ENCODE data around the gene KAT14.

KAT14 gene

DNA sequence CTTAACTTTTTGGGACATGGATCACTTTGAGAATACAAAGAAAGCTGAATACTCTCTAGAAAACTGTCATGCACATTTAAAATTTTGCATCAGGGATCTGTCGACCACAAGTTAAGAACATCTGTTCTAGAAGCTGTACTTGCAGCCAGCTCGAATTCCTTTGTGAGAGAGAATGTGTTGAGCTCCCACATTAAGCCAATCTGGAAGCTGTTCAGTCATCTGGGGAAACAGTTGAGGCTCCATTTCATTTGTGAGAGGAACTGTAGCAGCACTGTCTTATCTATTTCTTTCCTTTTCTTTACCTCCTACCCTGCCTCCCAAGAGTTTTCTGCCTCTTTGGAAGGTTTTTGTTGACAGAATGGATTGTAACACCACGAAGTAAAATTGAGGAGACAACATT lies 50.8 kb downstream of the KAT14 start:
- TF ChIP-seq TOX (CRISPR knock-in tag; IDR thresholded peaks at IDR 0.05; ENCODE audit: borderline replicate concordance): no peak
- TF ChIP-seq ZNF70 (CRISPR knock-in tag; IDR thresholded peaks at IDR 0.05): no peak
- no peak for TF ChIP-seq ZFP3 (CRISPR knock-in tag; IDR thresholded peaks at IDR 0.05)
- TF ChIP-seq, protein P1, sequence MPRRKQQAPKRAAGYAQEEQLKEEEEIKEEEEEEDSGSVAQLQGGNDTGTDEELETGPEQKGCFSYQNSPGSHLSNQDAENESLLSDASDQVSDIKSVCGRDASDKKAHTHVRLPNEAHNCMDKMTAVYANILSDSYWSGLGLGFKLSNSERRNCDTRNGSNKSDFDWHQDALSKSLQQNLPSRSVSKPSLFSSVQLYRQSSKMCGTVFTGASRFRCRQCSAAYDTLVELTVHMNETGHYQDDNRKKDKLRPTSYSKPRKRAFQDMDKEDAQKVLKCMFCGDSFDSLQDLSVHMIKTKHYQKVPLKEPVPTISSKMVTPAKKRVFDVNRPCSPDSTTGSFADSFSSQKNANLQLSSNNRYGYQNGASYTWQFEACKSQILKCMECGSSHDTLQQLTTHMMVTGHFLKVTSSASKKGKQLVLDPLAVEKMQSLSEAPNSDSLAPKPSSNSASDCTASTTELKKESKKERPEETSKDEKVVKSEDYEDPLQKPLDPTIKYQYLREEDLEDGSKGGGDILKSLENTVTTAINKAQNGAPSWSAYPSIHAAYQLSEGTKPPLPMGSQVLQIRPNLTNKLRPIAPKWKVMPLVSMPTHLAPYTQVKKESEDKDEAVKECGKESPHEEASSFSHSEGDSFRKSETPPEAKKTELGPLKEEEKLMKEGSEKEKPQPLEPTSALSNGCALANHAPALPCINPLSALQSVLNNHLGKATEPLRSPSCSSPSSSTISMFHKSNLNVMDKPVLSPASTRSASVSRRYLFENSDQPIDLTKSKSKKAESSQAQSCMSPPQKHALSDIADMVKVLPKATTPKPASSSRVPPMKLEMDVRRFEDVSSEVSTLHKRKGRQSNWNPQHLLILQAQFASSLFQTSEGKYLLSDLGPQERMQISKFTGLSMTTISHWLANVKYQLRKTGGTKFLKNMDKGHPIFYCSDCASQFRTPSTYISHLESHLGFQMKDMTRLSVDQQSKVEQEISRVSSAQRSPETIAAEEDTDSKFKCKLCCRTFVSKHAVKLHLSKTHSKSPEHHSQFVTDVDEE (CRISPR knock-in tag; IDR thresholded peaks at IDR 0.05): no peak
- TF ChIP-seq ESRRG (CRISPR knock-in tag; IDR thresholded peaks at IDR 0.05): no peak
- TF ChIP-seq, protein P2, sequence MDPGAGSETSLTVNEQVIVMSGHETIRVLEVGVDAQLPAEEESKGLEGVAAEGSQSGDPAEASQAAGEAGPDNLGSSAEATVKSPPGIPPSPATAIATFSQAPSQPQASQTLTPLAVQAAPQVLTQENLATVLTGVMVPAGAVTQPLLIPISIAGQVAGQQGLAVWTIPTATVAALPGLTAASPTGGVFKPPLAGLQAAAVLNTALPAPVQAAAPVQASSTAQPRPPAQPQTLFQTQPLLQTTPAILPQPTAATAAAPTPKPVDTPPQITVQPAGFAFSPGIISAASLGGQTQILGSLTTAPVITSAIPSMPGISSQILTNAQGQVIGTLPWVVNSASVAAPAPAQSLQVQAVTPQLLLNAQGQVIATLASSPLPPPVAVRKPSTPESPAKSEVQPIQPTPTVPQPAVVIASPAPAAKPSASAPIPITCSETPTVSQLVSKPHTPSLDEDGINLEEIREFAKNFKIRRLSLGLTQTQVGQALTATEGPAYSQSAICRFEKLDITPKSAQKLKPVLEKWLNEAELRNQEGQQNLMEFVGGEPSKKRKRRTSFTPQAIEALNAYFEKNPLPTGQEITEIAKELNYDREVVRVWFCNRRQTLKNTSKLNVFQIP (CRISPR knock-in tag; IDR thresholded peaks at IDR 0.05; ENCODE audit: borderline replicate concordance, low read depth): no peak
- no peak for ATAC-seq

GRCh38 chr20:18190338-18191233 lies 52.9 kb downstream of the KAT14 start:
- TF ChIP-seq TOX (CRISPR knock-in tag; IDR thresholded peaks at IDR 0.05; ENCODE audit: borderline replicate concordance) (no peak), TCF4 (CRISPR knock-in tag; IDR thresholded peaks at IDR 0.05; ENCODE audit: borderline replicate concordance) (no peak), ZFP30 (CRISPR knock-in tag; IDR thresholded peaks at IDR 0.05) (no peak), SNAI2 (CRISPR knock-in tag; IDR thresholded peaks at IDR 0.05) (no peak), RARB (CRISPR knock-in tag; IDR thresholded peaks at IDR 0.05) (no peak), ZC3H10 (CRISPR knock-in tag; IDR thresholded peaks at IDR 0.05) (no peak), CREB5 (CRISPR knock-in tag; IDR thresholded peaks at IDR 0.05; ENCODE audit: low read depth) (no peak), PATZ1 (CRISPR knock-in tag; IDR thresholded peaks at IDR 0.05; ENCODE audit: borderline replicate concordance) (no peak), ZNF565 (CRISPR knock-in tag; conservative IDR thresholded peaks at IDR 0.05; ENCODE audit: low read depth) (no peak), BACH2 (CRISPR knock-in tag; IDR thresholded peaks at IDR 0.05; ENCODE audit: borderline replicate concordance) (no peak), ESRRG (CRISPR knock-in tag; IDR thresholded peaks at IDR 0.05) (no peak)
- TF ChIP-seq, protein P1 (CRISPR knock-in tag; IDR thresholded peaks at IDR 0.05): no peak
- TF ChIP-seq, protein P2 (CRISPR knock-in tag; IDR thresholded peaks at IDR 0.05; ENCODE audit: borderline replicate concordance, low read depth): no peak
- no peak for ATAC-seq
